NCI-H2227 treated with DMSO at 0.1 percent for 48 hours (cell line): ENCODE results near the gene PRSS21.

Source experiments
- DNase-seq: peaks from one replicate; lab custom pipeline; 2025; lab: John Stamatoyannopoulos, UW

The PRSS21 gene

DNA sequence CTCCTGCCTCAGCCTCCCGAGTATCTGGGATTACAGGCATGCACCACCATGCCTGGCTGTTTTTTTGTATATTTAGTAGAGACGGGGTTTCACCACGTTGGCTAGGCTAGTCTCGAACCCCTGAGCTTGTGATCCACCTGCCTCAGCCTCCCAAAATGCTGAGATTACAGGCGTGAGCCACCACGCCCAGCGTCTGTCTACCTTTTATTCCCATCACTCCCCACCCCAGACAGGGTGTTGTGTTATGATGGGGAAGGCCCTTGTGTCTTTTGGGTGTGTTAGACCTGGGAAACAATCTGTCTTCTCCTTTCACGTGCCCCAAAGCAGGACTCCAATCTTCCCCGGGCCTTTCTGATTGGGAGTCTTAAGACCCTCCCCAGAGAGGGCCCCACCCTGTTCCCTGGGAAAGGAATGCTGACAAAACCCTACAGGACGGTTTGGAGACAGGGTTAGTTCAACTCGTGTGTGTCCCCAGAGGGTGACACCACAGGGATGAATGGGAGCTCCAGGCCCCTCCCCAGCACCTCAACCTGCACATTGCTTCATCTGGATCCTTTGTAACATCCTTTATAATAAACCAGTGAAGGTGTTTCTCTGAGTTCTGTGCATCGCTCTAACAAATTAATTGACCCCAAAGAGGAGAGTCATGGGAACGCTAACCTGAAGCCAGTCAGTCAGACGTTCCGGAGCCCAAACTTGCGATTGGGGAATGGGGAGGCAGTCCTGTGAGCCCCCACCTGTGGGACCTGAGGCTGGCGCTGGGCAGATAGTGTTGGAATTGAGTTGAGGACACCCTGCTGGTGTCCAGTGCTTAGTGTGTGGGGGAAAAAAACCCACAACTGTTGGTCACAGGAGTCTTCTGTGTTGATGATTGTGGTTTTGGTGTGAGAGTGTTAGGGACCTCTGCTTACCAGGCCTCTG is 36.8 kb upstream of the PRSS21 start:
- DNase-seq, result no peak

DNA sequence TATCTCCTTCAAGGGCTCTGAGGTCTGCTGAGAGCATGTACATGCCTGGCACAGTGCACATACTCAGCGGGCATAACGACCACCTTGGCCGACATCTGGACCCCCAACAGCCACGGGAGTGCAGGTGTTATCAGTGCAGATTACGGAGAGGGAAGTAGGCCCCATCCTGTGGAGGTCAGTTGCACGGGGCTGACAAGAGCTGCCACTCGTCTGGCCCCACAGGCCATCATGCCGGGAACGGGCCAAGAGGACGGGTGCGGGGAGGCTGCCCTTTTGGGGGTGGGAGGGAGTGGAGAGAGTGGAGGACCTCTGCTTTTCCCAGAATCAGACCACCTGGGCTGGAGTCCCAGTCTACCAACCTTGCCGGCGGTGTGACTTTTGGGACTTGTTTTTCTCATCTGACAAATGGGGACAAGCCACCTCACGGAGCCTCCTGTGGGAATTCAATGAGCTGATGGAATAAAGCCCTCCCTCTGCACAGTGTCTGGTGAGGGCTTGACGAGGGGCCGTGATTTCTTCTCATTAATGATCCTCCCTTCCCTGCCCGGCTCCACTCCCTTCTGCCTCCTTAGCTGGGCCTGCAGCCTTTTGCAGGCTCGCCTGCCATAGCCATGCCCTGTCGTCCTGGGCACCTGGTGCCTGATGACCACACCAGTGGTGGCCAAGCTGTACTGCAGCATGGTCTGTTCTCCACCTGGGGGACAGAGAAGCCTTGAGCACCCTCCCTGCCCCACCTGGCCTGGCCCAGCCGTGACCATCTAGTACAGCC is 34.3 kb upstream of the PRSS21 start:
- DNase-seq, result no peak

DNA sequence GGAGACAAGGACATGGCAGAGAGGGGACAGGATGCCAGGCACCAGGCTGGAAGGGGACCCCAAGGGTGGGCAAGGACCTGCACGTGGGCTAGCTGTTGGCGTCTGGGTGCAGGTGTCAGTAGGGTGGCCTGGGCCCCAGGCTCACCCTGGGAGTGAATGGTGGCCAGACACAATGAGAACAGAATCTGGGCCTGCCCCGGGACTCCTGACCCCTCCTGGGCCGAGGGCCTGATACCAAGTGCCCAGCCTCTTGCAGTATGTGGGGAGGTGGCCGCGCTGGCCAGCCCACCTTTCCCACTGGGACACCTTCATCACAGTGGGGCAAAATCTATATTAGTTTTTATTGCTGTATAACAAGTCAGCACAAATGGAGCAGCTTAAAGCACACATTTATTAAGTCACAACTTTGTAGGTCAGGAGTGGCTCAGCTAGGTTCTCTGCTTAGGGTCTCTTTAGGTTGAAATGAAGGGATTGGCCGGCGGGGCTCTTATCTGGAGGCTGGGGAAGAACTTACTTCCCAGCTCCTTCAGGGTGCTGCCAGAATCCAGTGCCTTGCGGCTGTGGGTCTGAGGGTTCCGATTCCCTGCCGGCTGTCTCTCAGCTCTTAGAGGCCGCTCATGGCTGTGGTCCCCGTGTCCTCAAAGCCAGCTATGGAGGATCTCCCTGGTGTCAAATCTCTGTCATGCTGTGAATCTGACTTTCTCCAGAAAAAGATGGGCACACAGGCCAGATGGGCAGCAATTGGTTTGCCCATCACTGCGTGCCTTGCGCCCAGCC is 33.3 kb upstream of the PRSS21 start:
- no peak for DNase-seq

DNA sequence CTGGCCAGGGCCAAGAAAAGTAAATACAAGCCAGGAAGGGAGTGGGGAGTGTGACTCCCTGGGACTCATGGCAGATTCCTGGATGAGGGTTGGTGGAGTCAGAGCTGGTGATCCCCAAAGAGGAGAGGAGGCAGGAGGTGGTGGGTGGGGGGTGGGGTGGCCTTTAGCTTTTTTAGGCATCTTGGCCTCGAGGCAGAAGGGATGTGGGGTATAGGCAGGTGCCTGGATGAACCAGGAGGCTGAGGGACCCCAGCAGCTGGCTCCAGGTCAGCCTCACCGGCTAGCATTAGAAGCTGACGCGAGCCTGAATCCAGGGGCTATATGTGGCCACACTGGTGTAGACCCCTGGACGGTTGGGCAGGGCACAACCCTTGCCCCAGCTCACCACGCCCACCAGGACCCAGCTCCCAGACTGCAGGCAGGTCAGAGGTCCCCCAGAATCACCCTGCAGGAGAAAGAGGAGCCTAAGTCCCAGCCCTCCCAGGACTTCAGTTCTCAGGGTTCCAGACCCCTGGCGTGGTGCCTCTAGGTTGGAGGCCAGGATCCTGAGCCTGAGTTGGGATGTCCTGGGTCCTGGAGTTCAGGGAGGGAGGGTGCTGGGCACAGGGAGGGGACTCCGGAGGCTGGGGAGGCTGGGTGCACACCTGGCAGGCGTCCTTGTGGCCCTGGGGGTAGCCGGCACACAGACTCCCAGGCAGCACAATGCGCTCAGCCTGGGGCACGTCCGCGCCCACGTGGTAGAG is 32.5 kb upstream of the PRSS21 start:
- DNase-seq, result no peak

DNA sequence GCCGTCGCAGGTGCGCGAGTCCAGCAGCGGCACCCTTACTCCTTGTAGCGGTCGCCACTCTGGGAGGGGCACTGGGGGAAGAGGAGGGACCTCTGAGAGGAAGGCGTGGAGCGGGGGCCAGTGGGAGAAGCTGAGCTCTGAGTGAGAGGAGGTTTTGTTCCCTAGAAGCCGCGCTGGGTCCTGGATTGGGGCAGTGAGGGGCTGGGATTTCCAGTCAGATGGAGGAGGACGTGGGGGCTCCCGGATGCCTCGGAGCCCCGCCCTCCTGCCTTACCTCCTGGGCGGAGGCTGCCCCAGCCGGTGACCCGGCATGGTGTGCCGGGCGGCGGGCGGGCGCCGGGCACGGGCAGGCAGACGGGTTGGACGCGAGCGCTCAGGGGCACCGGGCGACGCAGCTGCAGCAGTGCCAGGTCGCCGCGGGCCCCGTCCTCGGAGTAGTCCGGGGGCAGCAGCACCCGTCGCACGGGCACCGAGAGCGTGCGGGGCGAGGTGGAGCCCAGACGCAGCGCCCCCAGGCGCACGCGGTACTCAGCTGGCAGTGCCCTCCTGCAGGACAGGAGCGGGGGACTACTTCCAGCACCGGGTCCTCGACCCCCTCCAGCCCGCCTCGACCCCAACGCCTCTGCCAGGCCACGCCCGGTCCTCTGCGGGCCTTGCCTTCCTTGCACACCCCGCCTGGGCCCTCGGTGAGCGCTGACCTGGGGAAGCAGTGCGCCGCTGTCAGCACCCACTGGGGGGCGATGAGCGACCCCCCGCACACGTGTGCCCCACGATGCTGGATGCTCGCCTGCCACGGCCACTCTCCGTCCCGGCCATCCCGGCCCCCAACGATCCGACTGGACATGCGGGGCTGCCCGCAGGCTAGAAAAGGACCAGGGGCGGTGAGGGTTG is 31.7 kb upstream of the PRSS21 start:
- no peak for DNase-seq

DNA sequence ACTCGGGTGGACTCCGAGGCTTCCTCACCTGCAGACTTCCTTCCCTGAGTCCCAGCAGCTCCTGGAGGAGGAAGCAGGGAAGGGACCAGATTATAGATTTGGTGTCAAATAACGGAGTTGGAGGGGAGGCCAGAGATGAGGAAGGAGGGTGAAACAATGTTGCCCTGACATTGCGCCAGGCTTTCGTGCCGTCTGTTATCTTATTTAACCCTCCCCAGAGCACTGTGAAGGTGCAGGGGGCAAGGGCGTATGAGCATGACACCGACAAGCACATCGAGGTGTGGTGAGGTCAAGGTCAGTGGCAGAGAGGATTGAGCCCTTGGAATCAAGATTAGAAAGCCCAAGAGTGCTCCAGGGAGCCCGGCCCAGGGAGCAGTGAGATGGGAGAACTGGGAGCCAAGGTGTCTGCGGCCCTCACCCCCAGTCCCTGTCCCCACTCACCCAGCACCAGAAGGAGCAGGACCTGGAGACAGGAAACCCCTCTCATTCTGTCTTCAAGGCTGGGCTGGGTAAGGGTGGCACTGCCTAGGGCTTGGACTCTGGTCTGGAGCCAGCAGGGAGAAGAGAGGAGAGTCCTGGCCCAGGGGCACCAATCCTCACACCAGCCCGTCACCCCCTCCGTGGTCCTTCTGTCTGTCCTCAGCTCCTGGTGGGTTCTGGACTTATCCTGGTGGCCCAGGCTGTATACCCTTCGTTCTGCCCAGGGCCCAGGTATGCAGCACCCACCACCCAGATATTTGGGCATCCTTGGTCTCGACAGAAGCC is 30.8 kb upstream of the PRSS21 start:
- DNase-seq, result no peak

DNA sequence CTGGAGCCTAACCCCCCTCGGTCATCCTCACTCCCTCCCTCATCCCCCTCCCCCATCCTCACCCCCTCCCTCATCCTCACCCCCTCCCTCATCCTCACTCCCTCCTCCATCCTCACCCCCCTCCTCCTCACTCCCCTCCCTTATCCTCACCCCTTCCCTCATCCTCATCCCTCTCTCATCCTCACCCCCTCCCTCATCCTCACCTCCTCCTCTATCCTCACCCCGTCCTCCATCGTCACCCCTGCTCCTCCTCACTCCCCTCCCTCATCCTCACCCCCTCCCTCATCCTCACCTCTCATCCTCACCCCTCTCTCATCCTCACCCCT is 30.2 kb upstream of the PRSS21 start:
- no peak for DNase-seq

DNA sequence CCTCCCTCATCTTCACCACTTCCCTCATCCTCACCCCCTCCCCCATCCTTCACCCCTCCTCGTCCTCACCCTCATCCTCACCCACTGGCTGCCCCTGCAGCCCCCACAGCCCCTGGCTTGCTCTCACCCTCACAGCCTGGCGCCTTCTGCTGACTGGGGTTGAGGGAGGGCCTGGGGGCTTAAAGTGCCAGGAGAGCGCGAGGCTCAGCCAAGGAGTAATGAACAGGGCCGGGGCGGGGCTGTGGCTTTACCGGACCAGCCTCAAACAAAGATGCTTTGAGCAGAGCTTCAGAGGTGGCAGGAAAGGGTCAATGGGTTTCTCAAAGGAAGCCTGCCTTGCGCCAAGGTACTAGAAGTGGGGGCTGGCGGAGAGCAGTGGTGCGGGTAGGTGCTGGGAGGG is 29.6 kb upstream of the PRSS21 start, which contains the start of gene PRSS33:
PRSS33 (minus strand) TSS at position 155 of the 400 bp plus-strand sequence. CDS start 1,013 bp downstream, outside the sequence.
- DNase-seq, result no peak

DNA sequence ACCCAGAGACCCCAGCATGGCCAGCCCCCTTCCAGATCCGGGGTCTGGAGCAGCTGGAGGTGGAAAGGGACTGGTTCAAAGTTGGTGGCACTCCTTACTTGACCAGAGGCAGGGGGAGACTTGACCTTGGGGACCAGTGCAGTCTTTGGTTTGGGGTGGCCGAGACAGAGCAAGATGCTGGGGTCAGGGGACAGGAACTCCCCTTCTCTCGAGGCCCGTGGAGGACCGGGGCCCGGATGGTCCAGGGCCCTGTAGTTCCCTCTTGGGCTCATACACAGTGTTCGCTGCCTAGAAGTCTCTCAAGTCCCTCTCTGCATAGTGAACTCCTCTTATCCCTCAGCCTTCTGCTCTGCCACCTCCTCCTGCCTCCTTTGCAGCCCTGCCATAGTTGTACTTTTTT is 29.1 kb upstream of the PRSS21 start:
- no peak for DNase-seq

DNA sequence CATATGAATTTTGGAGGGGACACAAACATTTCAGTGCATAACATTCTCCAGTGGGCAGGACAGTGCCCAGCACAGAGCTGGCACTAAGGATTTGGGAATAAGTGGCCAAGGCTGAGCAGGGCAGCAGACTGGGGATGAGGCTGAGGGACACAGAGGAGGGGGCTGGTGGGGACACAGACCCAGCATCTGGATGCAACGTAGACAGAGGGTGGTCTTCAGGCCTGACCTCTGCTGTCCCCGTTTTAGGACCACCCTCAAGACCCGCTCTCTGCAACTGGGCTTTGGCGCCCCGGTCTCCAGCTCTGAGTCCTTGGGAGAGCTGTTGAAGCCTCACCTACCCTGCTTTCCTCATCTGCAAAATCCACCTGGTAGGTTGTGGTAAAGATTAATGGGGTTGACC is 26.4 kb upstream of the PRSS21 start:
- no peak for DNase-seq

DNA sequence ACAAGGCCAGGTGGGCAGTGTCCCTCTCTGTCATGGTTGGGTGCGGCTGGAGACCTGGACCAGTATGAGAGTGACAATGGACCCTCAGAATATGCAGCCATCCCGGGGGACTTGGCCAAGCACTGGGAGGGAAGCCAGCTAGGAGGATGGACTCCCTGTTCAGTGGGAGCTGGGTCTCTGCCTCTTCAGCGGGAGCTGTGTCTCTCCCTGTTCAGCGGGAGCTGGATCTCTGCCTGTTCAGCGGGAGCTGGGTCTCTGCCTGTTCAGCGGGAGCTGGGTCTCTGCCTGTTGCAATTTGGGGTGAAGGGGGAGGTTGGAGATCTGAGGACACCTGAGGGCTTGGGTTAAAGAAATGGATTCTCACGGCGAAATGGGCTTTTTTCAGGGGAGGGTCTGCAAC is 25.9 kb upstream of the PRSS21 start:
- DNase-seq, result no peak

DNA sequence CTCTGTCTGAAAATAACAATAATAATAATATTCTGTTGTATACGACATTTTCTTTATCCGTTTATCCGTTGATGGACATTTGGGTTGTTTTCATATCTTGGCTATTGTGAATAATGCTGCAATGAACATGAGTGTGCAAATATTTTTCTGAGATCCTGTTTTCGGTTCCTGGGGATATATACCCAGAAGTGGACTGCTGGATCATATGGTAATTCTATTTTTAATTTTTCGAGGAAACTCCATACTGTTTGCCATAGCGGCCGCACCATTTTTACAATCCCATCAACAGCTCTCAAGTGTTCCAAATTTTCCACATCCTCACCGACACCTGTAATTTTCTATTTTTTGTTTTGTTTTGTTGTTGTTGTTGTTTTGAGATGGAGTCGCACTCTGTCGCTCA is 24.1 kb upstream of the PRSS21 start:
- no peak for DNase-seq

DNA sequence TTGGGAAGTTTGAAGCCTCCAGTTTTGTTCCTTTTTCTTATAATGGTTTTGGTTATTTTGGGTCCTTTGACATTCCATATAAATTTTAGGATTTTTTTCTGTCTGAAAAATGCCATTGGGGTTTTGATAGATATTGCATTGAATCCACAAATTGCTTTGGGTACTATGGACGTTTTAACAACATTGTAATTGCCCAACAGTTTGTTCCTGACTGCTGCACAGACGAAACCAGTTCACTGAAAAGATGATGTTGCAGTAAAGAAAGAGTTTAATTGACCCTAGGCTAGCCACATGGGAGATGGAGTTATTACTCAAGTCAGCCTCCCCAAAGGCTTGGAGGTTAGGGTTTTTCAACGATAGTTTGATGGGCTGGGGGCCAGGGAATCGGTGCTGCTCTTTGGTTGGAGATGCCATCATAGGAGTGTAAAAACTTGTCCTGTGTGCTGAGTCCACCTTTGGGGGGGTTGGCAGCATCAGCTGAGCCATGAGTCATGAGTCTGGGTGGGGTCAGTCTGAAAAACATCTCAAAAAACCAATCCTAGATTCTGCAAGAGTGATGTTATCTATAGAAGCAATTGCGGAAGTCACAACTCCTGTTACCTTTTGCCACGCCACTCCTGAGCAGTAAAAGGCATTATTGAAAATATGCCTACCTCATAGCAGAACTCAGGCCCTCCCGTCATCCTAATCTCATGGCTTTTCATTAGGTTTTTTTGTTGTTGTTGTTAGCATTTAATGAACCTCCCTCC is 21.5 kb upstream of the PRSS21 start:
- DNase-seq, result no peak

DNA sequence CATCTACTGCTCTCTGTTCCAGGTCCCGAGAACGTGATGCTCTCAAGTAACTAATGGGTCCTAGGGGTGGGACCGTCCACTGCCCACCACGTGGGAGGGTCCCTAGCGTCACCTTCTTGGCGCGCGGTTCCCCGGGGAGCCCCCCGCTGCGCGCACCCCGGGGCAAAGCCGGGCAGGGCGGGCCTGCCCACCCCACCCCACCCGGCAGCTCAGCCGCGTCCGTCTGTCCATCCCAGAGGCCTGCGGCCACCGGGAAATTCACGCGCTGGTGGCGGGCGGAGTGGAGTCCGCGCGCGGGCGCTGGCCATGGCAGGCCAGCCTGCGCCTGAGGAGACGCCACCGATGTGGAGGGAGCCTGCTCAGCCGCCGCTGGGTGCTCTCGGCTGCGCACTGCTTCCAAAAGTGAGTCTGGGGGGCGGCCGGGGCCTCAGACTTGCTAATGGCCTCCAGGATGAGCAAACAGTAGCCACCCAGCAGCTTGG is 18.3 kb upstream of the PRSS21 start:
- no peak for DNase-seq

DNA sequence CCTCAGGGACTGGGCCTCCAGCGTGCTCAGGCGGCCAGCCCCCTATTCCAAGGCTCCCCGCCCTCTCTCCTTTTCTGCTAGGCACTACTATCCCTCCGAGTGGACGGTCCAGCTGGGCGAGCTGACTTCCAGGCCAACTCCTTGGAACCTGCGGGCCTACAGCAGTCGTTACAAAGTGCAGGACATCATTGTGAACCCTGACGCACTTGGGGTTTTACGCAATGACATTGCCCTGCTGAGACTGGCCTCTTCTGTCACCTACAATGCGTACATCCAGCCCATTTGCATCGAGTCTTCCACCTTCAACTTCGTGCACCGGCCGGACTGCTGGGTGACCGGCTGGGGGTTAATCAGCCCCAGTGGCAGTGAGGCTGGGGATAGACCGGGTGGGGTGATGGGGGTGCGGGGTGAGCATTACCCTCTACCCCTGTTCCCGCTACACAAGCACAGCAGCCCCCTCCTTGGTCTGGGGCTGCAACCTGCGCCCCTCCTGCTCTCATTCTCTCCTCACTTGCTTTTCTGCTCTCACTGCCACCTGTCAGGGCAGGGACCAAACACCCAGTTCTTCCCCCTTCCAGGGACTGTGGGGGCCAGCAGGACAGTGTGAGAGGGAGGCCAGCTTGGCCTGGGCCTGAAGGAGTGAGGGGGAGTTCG is 17.7 kb upstream of the PRSS21 start:
- DNase-seq, result no peak

DNA sequence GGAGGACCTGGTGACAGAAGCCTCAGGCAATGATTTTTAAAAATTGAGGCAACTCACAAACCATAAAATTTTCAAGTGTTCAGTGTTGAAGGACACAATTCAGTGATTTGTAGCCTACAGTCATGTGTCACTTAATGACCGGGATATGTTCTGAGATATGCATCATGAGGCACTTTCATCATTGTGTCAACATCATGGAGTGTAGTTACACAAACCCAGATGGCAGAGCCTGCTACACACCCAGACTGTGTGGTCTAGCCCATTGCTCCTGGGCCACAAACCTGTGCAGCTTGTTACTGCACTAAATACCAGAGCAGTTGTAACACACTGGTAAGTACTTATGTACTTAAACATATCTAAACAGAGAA is 17.2 kb upstream of the PRSS21 start:
- DNase-seq, result no peak

DNA sequence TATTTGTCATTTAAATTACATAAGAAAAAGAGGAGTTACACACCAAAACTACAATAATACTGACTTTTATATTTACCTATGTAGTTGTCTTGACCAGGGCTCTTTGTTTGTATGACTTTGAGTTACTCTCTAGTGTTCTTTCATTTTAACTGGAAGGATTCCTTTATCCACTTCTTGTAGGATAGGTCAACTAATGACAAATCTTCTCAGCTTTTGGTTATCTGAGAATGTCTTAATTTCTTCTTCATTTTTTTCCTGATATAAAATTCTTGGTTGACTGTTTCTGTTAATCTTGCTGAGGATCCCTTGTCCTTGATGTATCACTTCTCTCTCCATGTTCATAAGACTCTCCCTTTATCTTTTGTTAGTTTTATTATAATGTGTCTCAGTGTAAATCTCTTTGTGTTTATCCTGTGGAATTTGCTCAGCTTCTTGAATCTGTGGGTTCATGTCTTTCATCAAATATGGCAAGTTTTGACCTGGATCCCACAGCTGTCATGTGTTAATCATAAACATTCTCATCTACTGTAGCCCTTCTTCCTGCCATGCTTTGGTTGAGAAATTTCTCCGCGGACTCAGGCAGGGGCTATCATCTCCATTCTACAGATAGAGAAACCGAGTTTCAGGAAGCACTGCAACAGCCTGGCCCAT is 13.4 kb upstream of the PRSS21 start:
- no peak for DNase-seq

DNA sequence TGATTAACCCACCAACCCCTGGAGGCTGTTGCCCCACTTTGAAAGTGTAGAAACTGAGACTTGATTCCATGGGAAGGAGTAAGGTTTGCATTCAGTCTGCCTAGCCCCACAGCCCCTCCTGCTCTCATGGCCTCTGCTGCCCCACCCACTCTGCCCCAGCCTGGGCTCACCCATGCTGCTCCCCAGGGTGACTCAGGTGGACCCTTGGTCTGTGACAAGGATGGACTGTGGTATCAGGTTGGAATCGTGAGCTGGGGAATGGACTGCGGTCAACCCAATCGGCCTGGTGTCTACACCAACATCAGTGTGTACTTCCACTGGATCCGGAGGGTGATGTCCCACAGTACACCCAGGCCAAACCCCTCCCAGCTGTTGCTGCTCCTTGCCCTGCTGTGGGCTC is 12.3 kb upstream of the PRSS21 start:
- no peak for DNase-seq
